Caco-2 (cell line): ENCODE measurements around the gene TFAP2C. TPM values are rescaled to one million over a fixed set of nuclear protein-coding genes. Genes with fewer than 3 reads are reported as not detected.

Experiments
- BruUV-seq: library from RNA; stranded (reverse); fragments of 400-500 nt; replicated peaks from 2 replicates; lab custom pipeline; 2021; lab: Mats Ljungman, UMichigan
- CTCF ChIA-PET: fragments of 300-600 bp; sonication (Branson Sonifier 250); formaldehyde crosslinking; loops from one replicate; lab custom pipeline; 2022; ENCODE audit warnings: antibody characterized with exemption; lab: Charles Lee
- POLR2A ChIA-PET: fragments of 300-600 bp; sonication (Branson Sonifier 250); formaldehyde crosslinking; loops from one replicate; lab custom pipeline; 2022; ENCODE audit warnings: antibody characterized with exemption; lab: Charles Lee
- DNase-seq, 2 experiments: peaks; one replicate each; pipeline versions ENCODE4 v3.0.0 to v3.0.0-alpha.2; 2020 to 2022
- H3K27me3 ChIP-seq: replicated peaks from 2 replicates; pipeline ENCODE4 v1.6.0; 2011; ENCODE audit warnings: low read length; ENCODE audit not compliant: control insufficient read depth, insufficient read depth
- H3K36me3 ChIP-seq: 2 replicates; pipeline ENCODE4 v1.5.1; 2011; ENCODE audit warnings: low read length; ENCODE audit not compliant: control insufficient read depth, insufficient read depth
- H3K4me1 ChIP-seq: fragments of 250-450 bp; sonication (Bioruptor Pico); 2 replicates; pipeline ENCODE4 v1.5.1; 2020; ENCODE audit warnings: mild to moderate bottlenecking
- H3K4me3 ChIP-seq: 2 replicates; pipeline ENCODE4 v1.5.1; 2011; ENCODE audit warnings: low read depth, mild to moderate bottlenecking, control low read depth, low read length
- H3K9me3 ChIP-seq: fragments of 250-450 bp; sonication (Bioruptor Pico); 2 replicates; pipeline ENCODE4 v1.5.1; 2020; ENCODE audit warnings: mild to moderate bottlenecking, moderate library complexity
- H3K27ac Mint-ChIP-seq: one replicate; pipeline ENCODE4 v1.8.0; 2022; ENCODE audit warnings: mixed read lengths; ENCODE audit not compliant: unreplicated experiment
- H3K27me3 Mint-ChIP-seq: one replicate; pipeline ENCODE4 v1.8.0; 2022; ENCODE audit warnings: mixed read lengths; ENCODE audit not compliant: insufficient read depth, unreplicated experiment
- H3K36me3 Mint-ChIP-seq: one replicate; pipeline ENCODE4 v1.8.0; 2022; ENCODE audit warnings: mild to moderate bottlenecking, mixed read lengths; ENCODE audit not compliant: insufficient read depth, unreplicated experiment
- H3K4me1 Mint-ChIP-seq: one replicate; pipeline ENCODE4 v1.8.0; 2022; ENCODE audit warnings: low read depth, mixed read lengths; ENCODE audit not compliant: unreplicated experiment
- H3K4me3 Mint-ChIP-seq: one replicate; pipeline ENCODE4 v1.8.0; 2022; ENCODE audit warnings: mild to moderate bottlenecking, moderate library complexity, mixed read lengths; ENCODE audit not compliant: unreplicated experiment
- H3K9me3 Mint-ChIP-seq: one replicate; pipeline ENCODE4 v1.8.0; 2022; ENCODE audit warnings: mixed read lengths; ENCODE audit not compliant: unreplicated experiment
- intact Hi-C: fragments of 100-400 bp; cut with micrococcal nuclease; formaldehyde crosslinking; loops from one replicate; pipeline ENCODE4 v1.10.0; 2022; ENCODE audit not compliant: unreplicated experiment
- total RNA-seq: library from RNA; stranded (reverse); gene quantifications from 2 replicates; pipeline ENCODE4 v1.2.3, GENCODE V29; 2022
- TF ChIP-seq, protein P1 (sequence below), 2 experiments: fragments of 200-600 bp in 1 of 2; IDR thresholded peaks; 1 replicate in 1 of 2; 2 replicates in 1 of 2; pipeline versions ENCODE4 v1.5.1 to v1.8.0; 2011 to 2022; ENCODE audit warnings: antibody characterized with exemption in 1 of 2, control low read depth in 1 of 2, inconsistent platforms in 1 of 2, low read depth in 1 of 2, low read length in 1 of 2, mild to moderate bottlenecking in 1 of 2, moderate library complexity in 1 of 2; ENCODE audit not compliant: insufficient read depth in 1 of 2, severe bottlenecking in 1 of 2, unreplicated experiment in 1 of 2

Gene TFAP2C
- total RNA-seq, 1 experiment from 2014 or later, result 27.9 TPM

GRCh38 chr20:56685879-56686278 lies 56.8 kb downstream of the TFAP2C start:
- ChIA-PET CTCF (interaction anchor here (0.7 kb wide), 1 partner anchor 45 kb away, joined by 3 read pairs; no protein-coding TSS in a partner anchor), POLR2A (no interaction called here)
- H3K4me3 ChIP-seq, result no peak overlapping the region
- no peaks in the 10 kb centered on the region for H3K36me3 ChIP-seq
- no TSS peak for BruUV-seq
- intact Hi-C loops, result no loop called here
- no peaks in the 10 kb centered on the region for H3K27me3 ChIP-seq
- Mint-ChIP-seq H3K27me3 (no peaks in the 10 kb centered on the region), H3K9me3 (no peaks in the 10 kb centered on the region), H3K4me1 (peaks cover 27% of the 10 kb centered on the region), H3K27ac (no peak overlapping the region), H3K36me3 (no peaks in the 10 kb centered on the region), H3K4me3 (no peak overlapping the region)
- H3K9me3 ChIP-seq, result no peaks in the 10 kb centered on the region
- peaks cover 8% of the 10 kb centered on the region; the same call in 1 of the 2 replicates for H3K4me1 ChIP-seq
- DNase-seq, result no peak
- TF ChIP-seq, protein P1, sequence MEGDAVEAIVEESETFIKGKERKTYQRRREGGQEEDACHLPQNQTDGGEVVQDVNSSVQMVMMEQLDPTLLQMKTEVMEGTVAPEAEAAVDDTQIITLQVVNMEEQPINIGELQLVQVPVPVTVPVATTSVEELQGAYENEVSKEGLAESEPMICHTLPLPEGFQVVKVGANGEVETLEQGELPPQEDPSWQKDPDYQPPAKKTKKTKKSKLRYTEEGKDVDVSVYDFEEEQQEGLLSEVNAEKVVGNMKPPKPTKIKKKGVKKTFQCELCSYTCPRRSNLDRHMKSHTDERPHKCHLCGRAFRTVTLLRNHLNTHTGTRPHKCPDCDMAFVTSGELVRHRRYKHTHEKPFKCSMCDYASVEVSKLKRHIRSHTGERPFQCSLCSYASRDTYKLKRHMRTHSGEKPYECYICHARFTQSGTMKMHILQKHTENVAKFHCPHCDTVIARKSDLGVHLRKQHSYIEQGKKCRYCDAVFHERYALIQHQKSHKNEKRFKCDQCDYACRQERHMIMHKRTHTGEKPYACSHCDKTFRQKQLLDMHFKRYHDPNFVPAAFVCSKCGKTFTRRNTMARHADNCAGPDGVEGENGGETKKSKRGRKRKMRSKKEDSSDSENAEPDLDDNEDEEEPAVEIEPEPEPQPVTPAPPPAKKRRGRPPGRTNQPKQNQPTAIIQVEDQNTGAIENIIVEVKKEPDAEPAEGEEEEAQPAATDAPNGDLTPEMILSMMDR (IDR thresholded peaks at IDR 0.05; ENCODE audit: insufficient read depth in 1 of 2, low read depth in 1 of 2, low read length in 1 of 2, severe bottlenecking in 1 of 2, unreplicated experiment in 1 of 2), result no peak

DNA sequence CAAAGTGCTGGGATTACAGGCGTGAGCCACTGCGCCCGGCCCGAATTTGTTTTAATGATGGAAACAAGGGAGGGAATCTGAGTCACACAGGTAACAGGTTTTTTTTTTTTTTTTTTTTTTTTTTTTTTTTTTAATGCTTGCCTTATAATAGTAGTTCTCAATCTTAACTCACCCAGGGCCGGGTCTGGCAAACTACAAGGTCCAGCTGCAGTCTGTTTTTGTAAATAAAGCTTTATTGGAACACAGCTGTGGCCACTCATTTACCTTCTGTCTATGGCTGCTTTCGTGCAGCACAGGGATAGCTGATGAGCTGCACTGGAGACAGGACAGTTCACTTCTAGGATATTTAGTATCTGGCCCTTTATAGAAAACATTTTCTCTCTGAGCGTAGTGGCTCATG lies 58.0 kb downstream of the TFAP2C start:
- H3K9me3 ChIP-seq, result no peaks in the 10 kb centered on the region
- ChIA-PET POLR2A (no interaction called here), CTCF (no interaction called here)
- intact Hi-C loops, result no loop called here
- H3K9me3 Mint-ChIP-seq, result no peaks in the 10 kb centered on the region
- TF ChIP-seq, protein P1 (IDR thresholded peaks at IDR 0.05; ENCODE audit: insufficient read depth in 1 of 2, low read depth in 1 of 2, low read length in 1 of 2, severe bottlenecking in 1 of 2, unreplicated experiment in 1 of 2), result no peak
- no peaks in the 10 kb centered on the region for H3K27me3 ChIP-seq
- no peaks in the 10 kb centered on the region for H3K36me3 ChIP-seq
- no peak overlapping the region for H3K4me3 ChIP-seq
- DNase-seq, result no peak
- no peak overlapping the region for H3K27ac Mint-ChIP-seq
- peaks cover 26% of the 10 kb centered on the region for H3K4me1 Mint-ChIP-seq
- no TSS peak for BruUV-seq
- H3K36me3 Mint-ChIP-seq, result no peaks in the 10 kb centered on the region
- peaks cover 8% of the 10 kb centered on the region; the same call in 1 of the 2 replicates for H3K4me1 ChIP-seq
- no peaks in the 10 kb centered on the region for H3K27me3 Mint-ChIP-seq
- H3K4me3 Mint-ChIP-seq, result no peak overlapping the region

DNA sequence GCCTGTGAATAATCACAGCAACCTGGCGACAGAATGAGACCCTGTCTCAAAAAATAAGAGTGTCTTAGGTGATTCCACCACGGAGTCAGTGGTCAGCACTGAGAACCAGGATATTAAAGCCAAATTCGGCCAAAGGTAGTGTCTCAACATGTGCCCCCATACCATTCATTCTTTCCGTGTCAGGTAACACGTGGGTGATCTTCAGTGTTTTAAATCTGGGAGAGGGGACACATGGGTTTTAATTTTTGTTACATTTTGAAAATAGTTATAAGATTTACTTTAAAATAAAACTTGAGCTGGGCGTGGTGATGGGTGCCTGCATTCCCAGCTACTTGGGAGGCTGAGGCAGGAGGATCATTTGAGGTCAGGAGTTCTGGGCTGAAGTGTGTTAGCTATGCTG lies 59.0 kb downstream of the TFAP2C start:
- no peaks in the 10 kb centered on the region for H3K27me3 ChIP-seq
- no TSS peak for BruUV-seq
- H3K4me3 ChIP-seq, result no peak overlapping the region
- CTCF ChIA-PET, result no interaction called here
- Mint-ChIP-seq H3K36me3 (no peaks in the 10 kb centered on the region), H3K27ac (no peak overlapping the region), H3K9me3 (no peaks in the 10 kb centered on the region), H3K27me3 (peaks cover 2% of the 10 kb centered on the region), H3K4me1 (peaks cover 22% of the 10 kb centered on the region), H3K4me3 (no peak overlapping the region)
- peaks cover 8% of the 10 kb centered on the region; the same call in 1 of the 2 replicates for H3K4me1 ChIP-seq
- no peaks in the 10 kb centered on the region for H3K9me3 ChIP-seq
- TF ChIP-seq, protein P1 (IDR thresholded peaks at IDR 0.05; ENCODE audit: insufficient read depth in 1 of 2, low read depth in 1 of 2, low read length in 1 of 2, severe bottlenecking in 1 of 2, unreplicated experiment in 1 of 2), result no peak
- no peak for DNase-seq
- intact Hi-C loops, result no loop called here
- H3K36me3 ChIP-seq, result no peaks in the 10 kb centered on the region
- POLR2A ChIA-PET, result no interaction called here

Other genes starting within 250 kb of the TFAP2C start
- gene AURKA, start 237.1 kb upstream of the TFAP2C start, total RNA-seq, result 216 and 233 TPM in 2 replicates
- 97.0 and 101 TPM in 2 replicates for gene CSTF1, start 236.7 kb upstream of the TFAP2C start, total RNA-seq
- 0.64 and 0.67 TPM in 2 replicates for gene CASS4, start 217.0 kb upstream of the TFAP2C start, total RNA-seq
- gene RTF2, start 160.7 kb upstream of the TFAP2C start, total RNA-seq, result 146 and 157 TPM in 2 replicates
- 0.57 and 1.2 TPM in 2 replicates for gene FAM209A, start 104.6 kb upstream of the TFAP2C start, total RNA-seq
- not detected in 2 replicates for gene FAM209B, start 96.1 kb upstream of the TFAP2C start, total RNA-seq